Peyer's patch (tissue), 4 donors: ENCODE results near the gene SH2D5.

Source experiments
- POLR2A ChIP-seq, 2 donors: fragments of 450-650 bp; IDR thresholded peaks; one replicate each; pipeline ENCODE4 v1.5.1; 2017; ENCODE audit warnings: antibody characterized with exemption in 2 of 2, mild to moderate bottlenecking in 2 of 2, moderate library complexity in 2 of 2
- TF ChIP-seq, protein P1 (sequence below), 6 experiments: fragments of 450-650 bp in 4 of 6; fragments of 200-600 bp in 2 of 6; sonication (generic) in 1 of 6; IDR thresholded peaks; one replicate each; pipeline ENCODE4 v1.5.1; 2017 to 2019; ENCODE audit warnings: antibody characterized with exemption in 6 of 6, mild to moderate bottlenecking in 3 of 6, moderate library complexity in 1 of 6

DNA sequence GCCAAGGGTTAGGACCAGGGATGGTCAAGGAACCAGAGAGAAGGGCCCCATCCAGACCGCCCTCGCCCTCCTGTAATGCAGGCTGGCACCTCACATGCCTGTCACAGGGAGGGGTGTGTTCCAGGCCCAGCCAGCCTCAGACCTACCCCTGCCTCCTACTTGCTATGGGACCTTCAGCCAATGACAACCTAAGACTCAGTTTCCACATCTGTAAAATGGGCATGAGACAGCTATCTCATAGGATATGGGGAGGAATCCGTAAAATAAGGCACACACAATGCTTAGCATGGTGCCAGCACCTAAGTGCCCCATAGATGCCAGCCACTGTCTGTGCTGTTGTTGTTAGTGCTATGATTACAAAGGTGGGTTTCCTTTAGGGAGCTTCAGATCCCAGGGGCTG is 22.6 kb downstream of the SH2D5 start:
- TF ChIP-seq, protein P1, sequence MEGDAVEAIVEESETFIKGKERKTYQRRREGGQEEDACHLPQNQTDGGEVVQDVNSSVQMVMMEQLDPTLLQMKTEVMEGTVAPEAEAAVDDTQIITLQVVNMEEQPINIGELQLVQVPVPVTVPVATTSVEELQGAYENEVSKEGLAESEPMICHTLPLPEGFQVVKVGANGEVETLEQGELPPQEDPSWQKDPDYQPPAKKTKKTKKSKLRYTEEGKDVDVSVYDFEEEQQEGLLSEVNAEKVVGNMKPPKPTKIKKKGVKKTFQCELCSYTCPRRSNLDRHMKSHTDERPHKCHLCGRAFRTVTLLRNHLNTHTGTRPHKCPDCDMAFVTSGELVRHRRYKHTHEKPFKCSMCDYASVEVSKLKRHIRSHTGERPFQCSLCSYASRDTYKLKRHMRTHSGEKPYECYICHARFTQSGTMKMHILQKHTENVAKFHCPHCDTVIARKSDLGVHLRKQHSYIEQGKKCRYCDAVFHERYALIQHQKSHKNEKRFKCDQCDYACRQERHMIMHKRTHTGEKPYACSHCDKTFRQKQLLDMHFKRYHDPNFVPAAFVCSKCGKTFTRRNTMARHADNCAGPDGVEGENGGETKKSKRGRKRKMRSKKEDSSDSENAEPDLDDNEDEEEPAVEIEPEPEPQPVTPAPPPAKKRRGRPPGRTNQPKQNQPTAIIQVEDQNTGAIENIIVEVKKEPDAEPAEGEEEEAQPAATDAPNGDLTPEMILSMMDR (IDR thresholded peaks at IDR 0.05): no peak
- TF ChIP-seq POLR2A (IDR thresholded peaks at IDR 0.05): no peak
